Naive B cell (primary cell): ENCODE measurements around the gene UBTD1. TPM values are rescaled to one million over a fixed set of nuclear protein-coding genes. Genes with fewer than 3 reads are reported as not detected.
"Not testable (repeated sequence)": the region's sequence is repeated elsewhere in the genome, so short reads cannot be mapped to it uniquely, and the experiment has no call there.

Experiments used
- ATAC-seq, 2 donors: fragments of 150-1000 bp; cut with Tn5 transposase; 2 replicates each; pipeline ENCODE4 v1.10.0; 2021; ENCODE audit warnings: low read depth in 2 of 2, mild to moderate bottlenecking in 2 of 2, moderate library complexity in 2 of 2
- DNase-seq: peaks from one replicate; pipeline ENCODE4 v3.0.0; 2022
- H3K27ac Mint-ChIP-seq, 6 donors: one replicate each; pipeline ENCODE4 v1.8.0; 2020 to 2022; ENCODE audit warnings: mild to moderate bottlenecking in 6 of 6, mixed read lengths in 6 of 6, moderate library complexity in 5 of 6, inconsistent platforms in 2 of 6
- H3K27me3 Mint-ChIP-seq, 3 donors: one replicate each; pipeline ENCODE4 v1.8.0; 2021 to 2022; ENCODE audit warnings: mixed read lengths in 3 of 3, mild to moderate bottlenecking in 1 of 3
- H3K36me3 Mint-ChIP-seq, 2 donors: one replicate each; pipeline ENCODE4 v1.8.0; 2020 to 2022; ENCODE audit warnings: mixed read lengths in 2 of 2, inconsistent platforms in 1 of 2, mild to moderate bottlenecking in 1 of 2
- H3K4me1 Mint-ChIP-seq, 3 donors: one replicate each; pipeline ENCODE4 v1.8.0; 2020 to 2022; ENCODE audit warnings: mixed read lengths in 3 of 3, inconsistent platforms in 1 of 3, mild to moderate bottlenecking in 1 of 3, moderate library complexity in 1 of 3
- H3K4me3 Mint-ChIP-seq, 8 donors: one replicate each; pipeline ENCODE4 v1.8.0; 2020 to 2022; ENCODE audit warnings: mild to moderate bottlenecking in 8 of 8, mixed read lengths in 8 of 8, moderate library complexity in 8 of 8, inconsistent platforms in 2 of 8
- H3K9me3 Mint-ChIP-seq, 7 donors: one replicate each; pipeline ENCODE4 v1.8.0; 2020 to 2022; ENCODE audit warnings: mixed read lengths in 7 of 7, mild to moderate bottlenecking in 5 of 7, inconsistent platforms in 2 of 7, moderate library complexity in 1 of 7
- polyA plus RNA-seq, 6 donors: library from polyadenylated mRNA; unstranded; fragments of 300-500 nt; fragmentation: Illumina TruSeq; gene quantifications; one replicate each; pipeline ENCODE4 v1.2.3, GENCODE V29; 2021; ENCODE audit warnings: low read depth in 6 of 6

UBTD1 gene
- polyA plus RNA-seq, 6 donors from 2014 or later = 0.60 to 1.2 (median 1.0) TPM; not detected in 1

- ATAC-seq (no peak), DNase-seq (no peak)
- Mint-ChIP-seq H3K36me3 (no peaks in the 10 kb centered on the region), H3K4me1 (no peaks in the 10 kb centered on the region), H3K27me3 (peaks cover 9 to 37% (median 21%) of the 10 kb centered on the region in 3 donors), H3K4me3 (no peak overlapping the region), H3K9me3 (no peaks in the 10 kb centered on the region), H3K27ac (no peak overlapping the region)
Observed at GRCh38 chr10:97522937-97523336, 24.2 kb downstream of the UBTD1 start.

GRCh38 chr10:97525086-97525485 lies 26.4 kb downstream of the UBTD1 start:
- Mint-ChIP-seq H3K27me3 (peaks cover 5 to 37% (median 21%) of the 10 kb centered on the region in 3 donors), H3K36me3 (peaks cover 0 to 6% of the 10 kb centered on the region in 2 donors), H3K4me3 (no peak overlapping the region), H3K27ac (no peak overlapping the region), H3K4me1 (no peaks in the 10 kb centered on the region), H3K9me3 (peaks cover 0 to 4% (median 4%) of the 10 kb centered on the region in 7 donors)
- no peak for ATAC-seq
- no peak for DNase-seq

DNA sequence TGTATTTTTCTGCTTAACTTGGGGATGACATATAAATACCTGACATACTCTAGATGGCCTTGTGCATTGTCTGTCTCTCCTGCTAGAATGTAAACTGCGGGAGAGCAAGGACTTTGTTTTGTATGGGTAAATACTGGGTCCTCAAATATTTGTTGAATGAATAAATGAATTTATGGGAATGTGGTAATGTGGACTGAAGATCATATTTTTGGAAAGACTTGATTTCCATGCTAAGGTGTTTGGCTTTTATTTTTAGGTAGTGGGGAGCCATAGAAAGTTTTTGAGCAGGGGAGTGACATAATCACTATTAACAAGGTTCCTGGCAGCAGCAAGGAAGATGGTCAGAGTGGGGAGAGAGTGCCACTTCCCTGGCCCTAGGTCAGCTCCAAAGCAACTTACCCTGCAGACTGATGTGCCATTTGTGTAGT lies 27.0 kb downstream of the UBTD1 start:
- H3K9me3 Mint-ChIP-seq = peaks cover 0 to 5% (median 4%) of the 10 kb centered on the region in 7 donors
- H3K27me3 Mint-ChIP-seq = peaks cover 5 to 32% (median 15%) of the 10 kb centered on the region in 3 donors
- no peaks in the 10 kb centered on the region for H3K4me1 Mint-ChIP-seq
- ATAC-seq = no peak
- no peak overlapping the region for H3K4me3 Mint-ChIP-seq
- DNase-seq = no peak
- H3K27ac Mint-ChIP-seq = peak overlapping the region in 1 of 6 donors; percentile 54
- H3K36me3 Mint-ChIP-seq = peaks cover 0 to 8% of the 10 kb centered on the region in 2 donors

- not testable (repeated sequence) for H3K4me3 Mint-ChIP-seq, ATAC-seq, H3K27ac Mint-ChIP-seq, H3K4me1 Mint-ChIP-seq, DNase-seq, H3K9me3 Mint-ChIP-seq, H3K36me3 Mint-ChIP-seq, H3K27me3 Mint-ChIP-seq
Observed at GRCh38 chr10:97528876-97529275, 30.2 kb downstream of the UBTD1 start.

DNA sequence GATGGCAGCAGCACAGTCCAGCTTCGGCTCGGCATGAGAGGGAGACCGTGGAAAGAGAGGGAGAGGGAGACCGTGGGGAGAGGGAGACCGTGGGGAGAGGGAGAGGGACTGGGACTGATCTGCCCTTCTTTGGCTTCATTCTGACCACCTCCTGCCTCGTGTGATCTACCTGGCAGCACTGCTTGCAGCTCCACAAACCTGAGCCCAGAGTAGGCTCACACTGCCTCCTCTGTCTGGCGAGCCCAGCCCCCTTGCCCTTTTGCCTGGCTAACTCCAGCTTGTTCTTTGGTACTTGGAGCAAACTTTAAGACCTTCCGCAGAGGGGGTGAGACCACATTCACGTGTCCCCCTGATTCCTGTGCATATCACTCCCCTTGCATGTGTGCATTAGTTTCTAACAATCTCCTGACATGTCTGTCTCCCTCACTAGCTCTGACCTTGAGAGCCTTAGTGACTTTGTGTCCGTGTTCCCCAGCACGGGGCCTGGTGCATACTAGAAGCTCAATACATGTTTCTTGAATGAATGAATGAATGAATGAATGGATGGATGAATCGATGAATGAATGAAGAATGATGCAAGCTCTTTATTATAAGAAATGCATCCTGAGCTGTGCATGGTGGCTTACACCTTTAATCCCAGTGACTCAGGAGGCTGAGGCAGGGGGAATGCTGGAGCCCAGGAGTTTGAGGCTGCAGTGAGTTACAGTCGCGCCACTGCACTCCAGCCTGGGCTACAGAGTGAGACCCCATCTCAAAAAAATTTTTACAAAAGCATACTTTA lies 31.2 kb downstream of the UBTD1 start:
- Mint-ChIP-seq H3K4me1 (no peaks in the 10 kb centered on the region), H3K36me3 (peaks cover 0 to 8% of the 10 kb centered on the region in 2 donors), H3K27me3 (peaks cover 0 to 2% (median 0%) of the 10 kb centered on the region in 3 donors), H3K4me3 (no peak overlapping the region), H3K9me3 (peaks cover 0 to 5% (median 4%) of the 10 kb centered on the region in 7 donors), H3K27ac (peak overlapping the region in 1 of 6 donors; percentile 68)
- DNase-seq (no peak), ATAC-seq (no peak)

GRCh38 chr10:97531401-97531986 lies 32.8 kb downstream of the UBTD1 start:
- peaks cover 0 to 4% (median 0%) of the 10 kb centered on the region in 3 donors for H3K27me3 Mint-ChIP-seq
- ATAC-seq (no peak), DNase-seq (no peak)
- peaks cover 0 to 8% of the 10 kb centered on the region in 2 donors for H3K36me3 Mint-ChIP-seq
- H3K4me3 Mint-ChIP-seq = no peak overlapping the region
- peaks cover 0 to 5% (median 4%) of the 10 kb centered on the region in 7 donors for H3K9me3 Mint-ChIP-seq
- no peak overlapping the region for H3K27ac Mint-ChIP-seq
- H3K4me1 Mint-ChIP-seq = no peaks in the 10 kb centered on the region

GRCh38 chr10:97532935-97533671 lies 34.4 kb downstream of the UBTD1 start:
- H3K4me3 Mint-ChIP-seq = no peak overlapping the region
- H3K27ac Mint-ChIP-seq = no peak overlapping the region
- no peaks in the 10 kb centered on the region for H3K4me1 Mint-ChIP-seq
- peaks cover 0 to 5% (median 4%) of the 10 kb centered on the region in 7 donors for H3K9me3 Mint-ChIP-seq
- peaks cover 0 to 4% (median 0%) of the 10 kb centered on the region in 3 donors for H3K27me3 Mint-ChIP-seq
- no peak for DNase-seq
- ATAC-seq = no peak
- H3K36me3 Mint-ChIP-seq = peaks cover 0 to 8% of the 10 kb centered on the region in 2 donors

GRCh38 chr10:97533888-97534287 lies 35.2 kb downstream of the UBTD1 start:
- Mint-ChIP-seq H3K36me3 (peaks cover 0 to 8% of the 10 kb centered on the region in 2 donors), H3K9me3 (peaks cover 0 to 5% (median 4%) of the 10 kb centered on the region in 7 donors), H3K4me3 (no peak overlapping the region), H3K4me1 (no peaks in the 10 kb centered on the region), H3K27me3 (peaks cover 0 to 4% (median 0%) of the 10 kb centered on the region in 3 donors), H3K27ac (no peak overlapping the region)
- DNase-seq (no peak), ATAC-seq (no peak)

DNA sequence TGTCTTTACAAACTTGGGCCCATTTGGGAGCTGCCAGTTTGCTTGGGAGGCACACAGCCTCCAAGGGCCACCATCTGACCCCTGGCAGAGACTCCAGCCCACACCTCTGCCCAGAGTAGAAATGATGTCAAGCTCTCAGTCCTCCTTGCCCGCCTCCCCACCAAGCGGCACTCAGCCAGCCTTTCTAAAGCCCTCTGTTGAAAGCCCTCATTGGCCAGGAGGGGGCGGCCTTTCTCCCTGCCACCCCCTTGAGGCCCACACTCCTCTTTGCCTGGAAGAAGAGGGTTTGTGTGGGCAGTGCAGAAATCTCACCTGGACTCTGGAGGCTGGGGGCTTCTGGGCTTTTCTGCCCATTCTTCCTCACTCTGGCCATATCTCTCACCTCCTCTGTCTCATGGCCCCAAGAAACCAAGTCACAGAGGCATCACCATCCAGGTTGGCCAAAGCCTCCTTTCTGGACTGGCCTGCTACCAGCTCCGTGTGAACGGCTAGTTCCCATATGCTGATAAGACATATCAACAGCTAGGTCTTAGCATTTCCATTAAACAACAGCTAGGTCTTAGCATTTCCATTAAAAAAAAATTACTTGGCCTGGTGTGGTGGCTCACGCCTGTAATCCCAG lies 36.1 kb downstream of the UBTD1 start:
- H3K9me3 Mint-ChIP-seq = peaks cover 0 to 3% (median 1%) of the 10 kb centered on the region in 7 donors
- no peaks in the 10 kb centered on the region for H3K4me1 Mint-ChIP-seq
- peaks cover 0 to 4% (median 0%) of the 10 kb centered on the region in 3 donors for H3K27me3 Mint-ChIP-seq
- DNase-seq (no peak), ATAC-seq (no peak)
- H3K36me3 Mint-ChIP-seq = peaks cover 0 to 4% of the 10 kb centered on the region in 2 donors
- H3K27ac Mint-ChIP-seq = no peak overlapping the region
- no peak overlapping the region for H3K4me3 Mint-ChIP-seq

- Mint-ChIP-seq H3K27me3 (peaks cover 0 to 4% (median 0%) of the 10 kb centered on the region in 3 donors), H3K4me3 (no peak overlapping the region), H3K36me3 (no peaks in the 10 kb centered on the region), H3K9me3 (no peaks in the 10 kb centered on the region), H3K4me1 (no peaks in the 10 kb centered on the region), H3K27ac (peak overlapping the region in 1 of 6 donors; percentile 70)
- DNase-seq (no peak), ATAC-seq (no peak)
Observed at GRCh38 chr10:97537186-97537869, 38.6 kb downstream of the UBTD1 start.

DNA sequence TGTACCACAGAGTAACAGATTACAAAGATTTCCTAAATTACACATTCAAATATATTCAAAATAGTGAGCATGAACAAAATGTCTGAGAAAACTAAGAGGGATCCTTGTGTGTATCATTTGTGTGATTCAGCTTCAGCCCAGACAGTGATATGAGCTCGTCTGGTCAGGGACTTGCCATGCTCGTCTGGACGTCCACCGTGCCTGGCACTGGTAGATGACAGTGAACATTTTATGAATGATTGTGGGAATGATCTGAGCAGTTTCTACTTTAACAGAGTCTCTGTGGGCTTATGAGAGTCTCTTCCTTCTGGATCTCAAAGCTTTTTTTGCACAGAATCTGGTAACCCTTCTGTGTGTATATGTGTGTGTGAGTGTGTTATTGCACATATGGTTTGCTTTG lies 39.7 kb downstream of the UBTD1 start:
- ATAC-seq = no peak
- Mint-ChIP-seq H3K36me3 (no peaks in the 10 kb centered on the region), H3K27ac (no peak overlapping the region), H3K9me3 (no peaks in the 10 kb centered on the region), H3K4me3 (no peak overlapping the region), H3K4me1 (no peaks in the 10 kb centered on the region), H3K27me3 (peaks cover 5 to 8% (median 7%) of the 10 kb centered on the region in 3 donors)
- DNase-seq = no peak

- Mint-ChIP-seq H3K27ac (no peak overlapping the region), H3K27me3 (peaks cover 5 to 12% (median 7%) of the 10 kb centered on the region in 3 donors), H3K4me3 (no peak overlapping the region), H3K36me3 (no peaks in the 10 kb centered on the region), H3K4me1 (no peaks in the 10 kb centered on the region), H3K9me3 (no peaks in the 10 kb centered on the region)
- DNase-seq (no peak), ATAC-seq (no peak)
Observed at GRCh38 chr10:97538839-97539238, 40.1 kb downstream of the UBTD1 start.
